Naive thymus-derived CD4-positive, alpha-beta T cell (primary cell): ENCODE data around the gene RBM33. TPM values are rescaled to one million over a fixed set of nuclear protein-coding genes. Genes with fewer than 3 reads are reported as not detected.

Experiments
- ATAC-seq: fragments of 150-1000 bp; cut with Tn5 transposase; 2 replicates; pipeline ENCODE4 v1.10.0; 2021; ENCODE audit warnings: mild to moderate bottlenecking, moderate library complexity
- CTCF ChIA-PET: fragments of 350-600 bp; sonication (Branson Sonifier 250); formaldehyde crosslinking; loops from one replicate; lab custom pipeline; 2021; ENCODE audit warnings: antibody characterized with exemption; lab: Charles Lee
- POLR2A ChIA-PET: fragments of 350-600 bp; sonication (Branson Sonifier 250); formaldehyde crosslinking; loops from one replicate; lab custom pipeline; 2021; ENCODE audit warnings: antibody characterized with exemption, inconsistent platforms; lab: Charles Lee
- DNase-seq, 9 donors: peaks; one replicate each; pipeline versions ENCODE4 v3.0.0 to v3.0.0-alpha.2; 2020 to 2022; ENCODE audit warnings: mixed read lengths in 1 of 9
- H3K27ac ChIP-seq: one replicate; pipeline ENCODE4 v1.7.0; 2013; ENCODE audit warnings: mild to moderate bottlenecking, low read depth, low read length, moderate library complexity
- H3K27me3 ChIP-seq, 2 donors: one replicate each; pipeline ENCODE4 v1.7.0; 2013; ENCODE audit warnings: low read length in 2 of 2, mild to moderate bottlenecking in 2 of 2, moderate library complexity in 2 of 2; ENCODE audit not compliant: control insufficient read depth in 2 of 2, insufficient read depth in 2 of 2
- H3K36me3 ChIP-seq, 3 experiments: 1 replicate in 2 of 3; 2 replicates in 1 of 3; pipeline ENCODE4 v1.7.0; 2013; ENCODE audit warnings: low read length in 3 of 3, mild to moderate bottlenecking in 3 of 3, moderate library complexity in 1 of 3; ENCODE audit not compliant: insufficient read depth in 3 of 3, control insufficient read depth in 2 of 3
- H3K4me1 ChIP-seq, 2 donors: one replicate each; pipeline ENCODE4 v1.7.0; 2013; ENCODE audit warnings: low read length in 2 of 2, mild to moderate bottlenecking in 2 of 2, moderate library complexity in 1 of 2; ENCODE audit not compliant: control insufficient read depth in 2 of 2, insufficient read depth in 2 of 2
- H3K4me3 ChIP-seq: 2 replicates; pipeline ENCODE4 v1.7.0; 2013; ENCODE audit warnings: mild to moderate bottlenecking, low read length
- H3K9me3 ChIP-seq, 3 experiments: 1 replicate in 2 of 3; 2 replicates in 1 of 3; pipeline ENCODE4 v1.7.0; 2013; ENCODE audit warnings: low read length in 3 of 3; ENCODE audit not compliant: control insufficient read depth in 2 of 3
- H3K27ac Mint-ChIP-seq, 9 donors: one replicate each; pipeline ENCODE4 v1.8.0; 2020 to 2022; ENCODE audit warnings: mixed read lengths in 9 of 9, mild to moderate bottlenecking in 8 of 9, moderate library complexity in 5 of 9, inconsistent platforms in 2 of 9
- H3K27me3 Mint-ChIP-seq, 5 donors: one replicate each; pipeline ENCODE4 v1.8.0; 2021 to 2022; ENCODE audit warnings: mixed read lengths in 5 of 5, mild to moderate bottlenecking in 1 of 5
- H3K36me3 Mint-ChIP-seq, 5 donors: one replicate each; pipeline ENCODE4 v1.8.0; 2020 to 2022; ENCODE audit warnings: mixed read lengths in 5 of 5, mild to moderate bottlenecking in 3 of 5, inconsistent platforms in 1 of 5
- H3K4me1 Mint-ChIP-seq, 7 donors: one replicate each; pipeline ENCODE4 v1.8.0; 2020 to 2022; ENCODE audit warnings: mixed read lengths in 7 of 7, mild to moderate bottlenecking in 3 of 7, inconsistent platforms in 1 of 7
- H3K4me3 Mint-ChIP-seq, 10 donors: one replicate each; pipeline ENCODE4 v1.8.0; 2020 to 2022; ENCODE audit warnings: mild to moderate bottlenecking in 10 of 10, mixed read lengths in 10 of 10, moderate library complexity in 6 of 10, inconsistent platforms in 2 of 10
- H3K9me3 Mint-ChIP-seq, 11 donors: one replicate each; pipeline ENCODE4 v1.8.0; 2020 to 2022; ENCODE audit warnings: mixed read lengths in 11 of 11, mild to moderate bottlenecking in 4 of 11, inconsistent platforms in 1 of 11, moderate library complexity in 1 of 11
- intact Hi-C, 2 donors: fragments of 100-400 bp; cut with micrococcal nuclease; formaldehyde crosslinking; loops; one replicate each; pipeline ENCODE4 v1.15.1; 2023
- polyA plus RNA-seq, 2 donors: library from polyadenylated mRNA; unstranded; fragments of 300-500 nt; fragmentation: Illumina TruSeq; gene quantifications; one replicate each; pipeline ENCODE4 v1.2.3, GENCODE V29; 2021
- total RNA-seq, 6 experiments: library from RNA in 5 of 6; stranded (reverse) in 5 of 6; gene quantifications; 1 replicate in 5 of 6; 2 replicates in 1 of 6; pipeline ENCODE4 v1.2.3 and lab custom pipeline; 2021 to 2026

The RBM33 gene
- total and polyA plus RNA-seq, 7 experiments from 2014 or later, result 43.7 to 177 (median 143) TPM

GRCh38 chr7:155715111-155715805, 70.8 kb downstream of the RBM33 start:
- Histone ChIP-seq H3K9me3 (no peaks in the 10 kb centered on the region), H3K27ac (no peak overlapping the region), H3K4me3 (no peak overlapping the region), H3K36me3 (peaks cover 6 to 69% (median 10%) of the 10 kb centered on the region in 3 experiments), H3K4me1 (no peaks in the 10 kb centered on the region), H3K27me3 (no peaks in the 10 kb centered on the region)
- ChIA-PET POLR2A (interaction anchor here (1.3 kb wide), 1 partner anchor 71 kb away, joined by 3 read pairs; the partner anchor contains the start of gene RBM33), CTCF (no interaction called here)
- no peaks in the 10 kb centered on the region for H3K27me3 Mint-ChIP-seq
- H3K36me3 Mint-ChIP-seq, result peaks cover 11 to 45% (median 25%) of the 10 kb centered on the region in 5 donors
- intact Hi-C loops, result no loop called here
- H3K4me1 Mint-ChIP-seq, result peaks cover 15 to 61% (median 49%) of the 10 kb centered on the region in 7 donors
- no peak overlapping the region for H3K4me3 Mint-ChIP-seq
- no peaks in the 10 kb centered on the region for H3K9me3 Mint-ChIP-seq
- peak overlapping the region in 2 of 9 donors; percentile 7 to 30 for H3K27ac Mint-ChIP-seq
- ATAC-seq (no peak), DNase-seq (no peak)

- H3K27me3 Mint-ChIP-seq, result no peaks in the 10 kb centered on the region
- peak overlapping the region in 5 of 9 donors; percentile 5 to 43 (median 34) for H3K27ac Mint-ChIP-seq
- no peaks in the 10 kb centered on the region for H3K9me3 ChIP-seq
- H3K4me3 ChIP-seq, result no peak overlapping the region
- H3K4me3 Mint-ChIP-seq, result no peak overlapping the region
- no peaks in the 10 kb centered on the region for H3K9me3 Mint-ChIP-seq
- ChIA-PET CTCF (no interaction called here), POLR2A (no interaction called here)
- no peak overlapping the region for H3K27ac ChIP-seq
- H3K27me3 ChIP-seq, result no peaks in the 10 kb centered on the region
- ATAC-seq (no peak), DNase-seq (no peak)
- intact Hi-C loops, result no loop called here
- peaks cover 22 to 74% (median 62%) of the 10 kb centered on the region in 7 donors for H3K4me1 Mint-ChIP-seq
- H3K4me1 ChIP-seq, result no peaks in the 10 kb centered on the region
- H3K36me3 Mint-ChIP-seq, result peaks cover 11 to 45% (median 23%) of the 10 kb centered on the region in 5 donors
- peaks cover 0 to 50% (median 6%) of the 10 kb centered on the region in 3 experiments for H3K36me3 ChIP-seq
These were observed 72.7 kb downstream of the RBM33 start for GRCh38 chr7:155717010-155717744.

- DNase-seq (no peak), ATAC-seq (no peak)
- Histone ChIP-seq H3K36me3 (peaks cover 0 to 23% (median 3%) of the 10 kb centered on the region in 3 experiments), H3K9me3 (no peaks in the 10 kb centered on the region), H3K4me1 (no peaks in the 10 kb centered on the region), H3K27me3 (no peaks in the 10 kb centered on the region), H3K4me3 (no peak overlapping the region), H3K27ac (no peak overlapping the region)
- POLR2A ChIA-PET, result no interaction called here
- no peak overlapping the region for H3K4me3 Mint-ChIP-seq
- peaks cover 3 to 26% (median 9%) of the 10 kb centered on the region in 5 donors for H3K36me3 Mint-ChIP-seq
- CTCF ChIA-PET, result no interaction called here
- H3K27ac Mint-ChIP-seq, result peak overlapping the region in 4 of 9 donors; percentile 3 to 68 (median 49)
- H3K27me3 Mint-ChIP-seq, result no peaks in the 10 kb centered on the region
- peaks cover 11 to 66% (median 50%) of the 10 kb centered on the region in 7 donors for H3K4me1 Mint-ChIP-seq
- H3K9me3 Mint-ChIP-seq, result no peaks in the 10 kb centered on the region
- intact Hi-C loops, result no loop called here
These were observed 76.6 kb downstream of the RBM33 start for GRCh38 chr7:155721056-155721455.

- Histone ChIP-seq H3K9me3 (no peaks in the 10 kb centered on the region), H3K4me3 (no peak overlapping the region), H3K36me3 (peaks cover 0 to 18% (median 3%) of the 10 kb centered on the region in 3 experiments), H3K4me1 (no peaks in the 10 kb centered on the region), H3K27me3 (no peaks in the 10 kb centered on the region), H3K27ac (no peak overlapping the region)
- Mint-ChIP-seq H3K27me3 (no peaks in the 10 kb centered on the region), H3K9me3 (no peaks in the 10 kb centered on the region), H3K27ac (peak overlapping the region in 5 of 9 donors; percentile 10 to 76 (median 60)), H3K4me3 (peak overlapping the region in 1 of 10 donors; percentile 34), H3K36me3 (peaks cover 3 to 23% (median 5%) of the 10 kb centered on the region in 5 donors), H3K4me1 (peaks cover 11 to 56% (median 45%) of the 10 kb centered on the region in 7 donors)
- CTCF ChIA-PET, result interaction anchor here (1.2 kb wide), 2 partner anchors 9 to 123 kb away, joined by 3 read pairs; no protein-coding TSS in a partner anchor
- ATAC-seq (no peak), DNase-seq (no peak)
- intact Hi-C loops, result no loop called here
- POLR2A ChIA-PET, result no interaction called here
These were observed 77.7 kb downstream of the RBM33 start for GRCh38 chr7:155722118-155722517.

GRCh38 chr7:155722936-155723335, 78.5 kb downstream of the RBM33 start:
- Histone ChIP-seq H3K36me3 (peaks cover 0 to 14% (median 1%) of the 10 kb centered on the region in 3 experiments), H3K27ac (no peak overlapping the region), H3K4me3 (no peak overlapping the region), H3K4me1 (no peaks in the 10 kb centered on the region), H3K27me3 (no peaks in the 10 kb centered on the region), H3K9me3 (no peaks in the 10 kb centered on the region)
- no peak for DNase-seq
- ATAC-seq, result no peak
- Mint-ChIP-seq H3K27ac (no peak overlapping the region), H3K4me3 (no peak overlapping the region), H3K9me3 (no peaks in the 10 kb centered on the region), H3K36me3 (peaks cover 3 to 23% (median 4%) of the 10 kb centered on the region in 5 donors), H3K4me1 (peaks cover 11 to 49% (median 38%) of the 10 kb centered on the region in 7 donors), H3K27me3 (no peaks in the 10 kb centered on the region)
- ChIA-PET POLR2A (no interaction called here), CTCF (interaction anchor here (1.2 kb wide), 2 partner anchors 8 to 124 kb away, joined by 3 read pairs; no protein-coding TSS in a partner anchor)
- intact Hi-C loops, result no loop called here

GRCh38 chr7:155724327-155725005, 80.0 kb downstream of the RBM33 start:
- no peak for DNase-seq
- Histone ChIP-seq H3K36me3 (peaks cover 0 to 22% (median 0%) of the 10 kb centered on the region in 3 experiments), H3K4me3 (no peak overlapping the region)

More at GRCh38 chr7:155724327-155725005, 80.0 kb downstream of the RBM33 start:
- Mint-ChIP-seq H3K9me3 (no peaks in the 10 kb centered on the region), H3K27ac (peak overlapping the region in 4 of 9 donors; percentile 0 to 56 (median 22)), H3K27me3 (no peaks in the 10 kb centered on the region), H3K4me3 (no peak overlapping the region), H3K36me3 (peaks cover 5 to 28% (median 10%) of the 10 kb centered on the region in 5 donors), H3K4me1 (peaks cover 11 to 58% (median 43%) of the 10 kb centered on the region in 7 donors)
- CTCF ChIA-PET, result no interaction called here
- Histone ChIP-seq H3K27me3 (no peaks in the 10 kb centered on the region), H3K9me3 (no peaks in the 10 kb centered on the region), H3K4me1 (no peaks in the 10 kb centered on the region), H3K27ac (no peak overlapping the region)
- intact Hi-C loops, result no loop called here
- POLR2A ChIA-PET, result no interaction called here
- peak; percentile 51 for ATAC-seq
